ENCODE results near the gene CD164L2. TPM values are rescaled to one million over a fixed set of nuclear protein-coding genes. Genes with fewer than 3 reads are reported as not detected.

Gene CD164L2
- polyA plus RNA-seq, 3 donors: not detected

GRCh38 chr1:27414091-27414490 lies 31.0 kb upstream of the CD164L2 start:
- no peak overlapping the region for H2AFZ ChIP-seq (ENCODE audit: insufficient read depth, low read depth, low read length, poor library complexity, severe bottlenecking)
- peaks cover 90 to 99% of the 10 kb centered on the region in 2 donors for H3K36me3 ChIP-seq (replicated peaks in 1 of 2; ENCODE audit: control insufficient read depth in 1 of 2, insufficient read depth in 2 of 2, low read length in 2 of 2)
- peak overlapping the region in 1 of 7 donors; percentile 58 for H3K27ac Mint-ChIP-seq
- no peak overlapping the region for H3K4me3 Mint-ChIP-seq
- peaks cover 67% of the 10 kb centered on the region for H3K79me2 ChIP-seq (ENCODE audit: insufficient read depth, low read length)
- no peaks in the 10 kb centered on the region for H3K27me3 Mint-ChIP-seq (ENCODE audit: low read depth in 3 of 3)
- H3K27me3 ChIP-seq (ENCODE audit: control insufficient read depth in 2 of 2, insufficient read depth in 2 of 2, low read length in 2 of 2): no peaks in the 10 kb centered on the region
- no peak overlapping the region for H3K4me2 ChIP-seq (replicated peaks; ENCODE audit: extremely low read depth, low read length, poor library complexity, severe bottlenecking)
- H3K36me3 Mint-ChIP-seq: peaks cover 91 to 98% of the 10 kb centered on the region in 2 donors
- H3K4me1 Mint-ChIP-seq: peaks cover 17% of the 10 kb centered on the region
- no peaks in the 10 kb centered on the region for H3K9me3 ChIP-seq (replicated peaks in 1 of 2; ENCODE audit: control insufficient read depth in 1 of 2, insufficient read depth in 1 of 2, low read length in 2 of 2)
- no peak overlapping the region for H3K27ac ChIP-seq (ENCODE audit: low read depth in 1 of 2, low read length in 2 of 2)
- no peak overlapping the region for H3K9ac ChIP-seq (ENCODE audit: insufficient read depth, low read length, poor library complexity, severe bottlenecking)
- peaks cover 98% of the 10 kb centered on the region for H4K20me1 ChIP-seq (ENCODE audit: insufficient read depth, low read length)
- intact Hi-C loops (cut with micrococcal nuclease): loop anchor here in 1 of 2 donors (10.0 kb wide), 1 partner anchor 191 kb away; the partner anchor contains the start of gene AHDC1
- H3K4me3 ChIP-seq (replicated peaks in 1 of 3; ENCODE audit: low read depth in 2 of 3, low read length in 3 of 3): no peak overlapping the region
- H3K9me3 Mint-ChIP-seq: no peaks in the 10 kb centered on the region
- TF ChIP-seq CTCF (IDR thresholded peaks at IDR 0.05): no peak
- WGBS (ENCODE audit: insufficient coverage): no CpG with 5 or more reads among the region's 1 CpG
- H3K4me1 ChIP-seq (ENCODE audit: control insufficient read depth in 1 of 2, insufficient read depth in 2 of 2, low read length in 2 of 2): peaks cover 6 to 12% of the 10 kb centered on the region in 2 donors
- no peak for DNase-seq

GRCh38 chr1:27413004-27413403 lies 29.9 kb upstream of the CD164L2 start:
- Histone ChIP-seq H3K36me3 (replicated peaks in 1 of 2; ENCODE audit: control insufficient read depth in 1 of 2, insufficient read depth in 2 of 2, low read length in 2 of 2) (peaks cover 88 to 99% of the 10 kb centered on the region in 2 donors), H3K9ac (ENCODE audit: insufficient read depth, low read length, poor library complexity, severe bottlenecking) (no peak overlapping the region), H3K4me2 (replicated peaks; ENCODE audit: extremely low read depth, low read length, poor library complexity, severe bottlenecking) (no peak overlapping the region), H3K27ac (ENCODE audit: low read depth in 1 of 2, low read length in 2 of 2) (peak overlapping the region in 1 of 2 donors; percentile 39), H3K4me1 (ENCODE audit: control insufficient read depth in 1 of 2, insufficient read depth in 2 of 2, low read length in 2 of 2) (peaks cover 6 to 12% of the 10 kb centered on the region in 2 donors), H3K79me2 (ENCODE audit: insufficient read depth, low read length) (peaks cover 57% of the 10 kb centered on the region), H3K4me3 (replicated peaks in 1 of 3; ENCODE audit: low read depth in 2 of 3, low read length in 3 of 3) (no peak overlapping the region), H3K27me3 (ENCODE audit: control insufficient read depth in 2 of 2, insufficient read depth in 2 of 2, low read length in 2 of 2) (no peaks in the 10 kb centered on the region), H4K20me1 (ENCODE audit: insufficient read depth, low read length) (peaks cover 97% of the 10 kb centered on the region), H2AFZ (ENCODE audit: insufficient read depth, low read depth, low read length, poor library complexity, severe bottlenecking) (no peak overlapping the region), H3K9me3 (replicated peaks in 1 of 2; ENCODE audit: control insufficient read depth in 1 of 2, insufficient read depth in 1 of 2, low read length in 2 of 2) (no peaks in the 10 kb centered on the region)
- no peak for TF ChIP-seq CTCF (IDR thresholded peaks at IDR 0.05)
- H3K4me1 Mint-ChIP-seq: peaks cover 16% of the 10 kb centered on the region
- H3K27me3 Mint-ChIP-seq (ENCODE audit: low read depth in 3 of 3): no peaks in the 10 kb centered on the region
- peaks cover 89 to 98% of the 10 kb centered on the region in 2 donors for H3K36me3 Mint-ChIP-seq
- H3K4me3 Mint-ChIP-seq: no peak overlapping the region
- peak overlapping the region in 3 of 7 donors; percentile 27 to 66 (median 56) for H3K27ac Mint-ChIP-seq
- no peak for DNase-seq
- WGBS (ENCODE audit: insufficient coverage): 61% methylated on average over 3 of the region's 4 CpGs
- intact Hi-C loops (cut with micrococcal nuclease): loop anchor here in 1 of 2 donors (10.0 kb wide), 1 partner anchor 192 kb away; the partner anchor contains the start of gene AHDC1
- H3K9me3 Mint-ChIP-seq: no peaks in the 10 kb centered on the region

All from CD14-positive monocyte (primary cell).